CD4-positive, alpha-beta T cell treated with Interleukin-12 subunit alpha and Interleukin-12 subunit beta, for 1 hour (primary cell): ENCODE measurements around the gene FIGNL1.

Source experiments
- DNase-seq: peaks from one replicate; pipeline ENCODE4 v3.0.0-alpha.2; 2020

Gene FIGNL1

GRCh38 chr7:50426280-50427045 lies 23.7 kb downstream of the FIGNL1 start:
- DNase-seq, result no peak

GRCh38 chr7:50425318-50425717 lies 24.8 kb downstream of the FIGNL1 start:
- no peak for DNase-seq

GRCh38 chr7:50423860-50424259 lies 26.3 kb downstream of the FIGNL1 start:
- no peak for DNase-seq

- DNase-seq, result no peak
Observed at GRCh38 chr7:50422858-50423257, 27.3 kb downstream of the FIGNL1 start.

- DNase-seq, result no peak
Observed at GRCh38 chr7:50421043-50421442, 29.1 kb downstream of the FIGNL1 start.

- no peak for DNase-seq
Observed at GRCh38 chr7:50418526-50419290, 31.4 kb downstream of the FIGNL1 start.

GRCh38 chr7:50418086-50418515 lies 32.0 kb downstream of the FIGNL1 start:
- peak; percentile 81 for DNase-seq

GRCh38 chr7:50416527-50417182 lies 33.5 kb downstream of the FIGNL1 start:
- no peak for DNase-seq

- no peak for DNase-seq
Observed at GRCh38 chr7:50415844-50416364, 34.2 kb downstream of the FIGNL1 start.

GRCh38 chr7:50413561-50413960 lies 36.6 kb downstream of the FIGNL1 start:
- DNase-seq, result no peak

GRCh38 chr7:50412973-50413372 lies 37.2 kb downstream of the FIGNL1 start:
- no peak for DNase-seq

GRCh38 chr7:50411332-50411731 lies 38.8 kb downstream of the FIGNL1 start:
- DNase-seq, result no peak

- no peak for DNase-seq
Observed at GRCh38 chr7:50409856-50410745, 40.0 kb downstream of the FIGNL1 start.

GRCh38 chr7:50406935-50407334 lies 43.2 kb downstream of the FIGNL1 start:
- DNase-seq, result no peak

- no peak for DNase-seq
Observed at GRCh38 chr7:50405221-50405620, 44.9 kb downstream of the FIGNL1 start.

GRCh38 chr7:50404392-50404791 lies 45.8 kb downstream of the FIGNL1 start:
- no peak for DNase-seq

GRCh38 chr7:50400114-50400513 lies 50.0 kb downstream of the FIGNL1 start:
- no peak for DNase-seq

- DNase-seq, result no peak
Observed at GRCh38 chr7:50399635-50400034, 50.5 kb downstream of the FIGNL1 start.

GRCh38 chr7:50399206-50399605 lies 50.9 kb downstream of the FIGNL1 start:
- DNase-seq, result no peak

- DNase-seq, result no peak
Observed at GRCh38 chr7:50397971-50398324, 52.2 kb downstream of the FIGNL1 start.

- DNase-seq, result peak; percentile 65
Observed at GRCh38 chr7:50397320-50397970, 52.7 kb downstream of the FIGNL1 start.

GRCh38 chr7:50396856-50397255 lies 53.3 kb downstream of the FIGNL1 start:
- DNase-seq, result peak; percentile 33
